Measurements from ENCODE around the gene RERE. TPM values are rescaled to one million over a fixed set of nuclear protein-coding genes. Genes with fewer than 3 reads are reported as not detected.

Gene RERE
- polyA plus RNA-seq, 6 donors from 2014 or later = 10.7 to 50.1 (median 22.3) TPM

GRCh38 chr1:8651236-8651890 is 166.1 kb downstream of the RERE start:
- Mint-ChIP-seq H3K4me3 (peak overlapping the region in 5 of 8 donors; percentile 27 to 62 (median 42)), H3K4me1 (peaks cover 53 to 80% (median 54%) of the 10 kb centered on the region in 3 donors), H3K9me3 (no peaks in the 10 kb centered on the region), H3K36me3 (peaks cover 10 to 16% of the 10 kb centered on the region in 2 donors), H3K27me3 (no peaks in the 10 kb centered on the region), H3K27ac (peak overlapping the region; percentile 47 to 87 (median 80))
- DNase-seq = no peak
- ATAC-seq (ENCODE audit: low read depth in 2 of 2) = peak; percentile 71 to 73

GRCh38 chr1:8649875-8650274 is 167.6 kb downstream of the RERE start:
- Mint-ChIP-seq H3K4me1 (peaks cover 58 to 86% (median 68%) of the 10 kb centered on the region in 3 donors), H3K4me3 (peak overlapping the region in 3 of 8 donors; percentile 1 to 32 (median 27)), H3K27me3 (no peaks in the 10 kb centered on the region), H3K9me3 (no peaks in the 10 kb centered on the region), H3K36me3 (peaks cover 0 to 9% of the 10 kb centered on the region in 2 donors), H3K27ac (peak overlapping the region in 2 of 6 donors; percentile 63 to 78)
- DNase-seq = no peak
- no peak for ATAC-seq (ENCODE audit: low read depth in 2 of 2)

DNA sequence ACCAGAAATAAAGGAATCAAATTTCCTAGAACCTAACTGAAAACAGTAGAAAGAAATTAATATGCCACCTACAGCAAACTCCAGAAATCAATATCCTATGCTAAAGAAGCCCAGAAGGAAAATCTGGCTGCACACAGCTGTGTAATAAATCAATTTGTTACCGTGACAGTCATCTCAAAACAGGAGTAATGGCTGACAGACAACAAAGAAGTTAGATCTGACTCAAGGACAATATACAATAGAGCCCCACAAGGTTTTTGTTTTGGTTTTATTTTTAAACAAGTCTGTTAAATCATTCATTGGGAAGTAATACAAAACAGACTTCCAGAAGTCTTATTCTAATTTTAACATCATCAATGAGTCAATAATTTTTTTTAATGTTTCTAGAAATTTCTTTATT is 168.4 kb downstream of the RERE start:
- H3K27me3 Mint-ChIP-seq = no peaks in the 10 kb centered on the region
- peaks cover 64 to 86% (median 69%) of the 10 kb centered on the region in 3 donors for H3K4me1 Mint-ChIP-seq
- H3K36me3 Mint-ChIP-seq = peaks cover 0 to 9% of the 10 kb centered on the region in 2 donors
- no peak overlapping the region for H3K4me3 Mint-ChIP-seq
- no peak for DNase-seq
- H3K9me3 Mint-ChIP-seq = no peaks in the 10 kb centered on the region
- H3K27ac Mint-ChIP-seq = peak overlapping the region in 1 of 6 donors; percentile 28
- ATAC-seq (ENCODE audit: low read depth in 2 of 2) = no peak

GRCh38 chr1:8646996-8647395 is 170.4 kb downstream of the RERE start:
- ATAC-seq (ENCODE audit: low read depth in 2 of 2) (no peak), DNase-seq (no peak)
- Mint-ChIP-seq H3K27me3 (no peaks in the 10 kb centered on the region), H3K27ac (peak overlapping the region in 3 of 6 donors; percentile 69 to 79 (median 76)), H3K9me3 (no peaks in the 10 kb centered on the region), H3K4me1 (peaks cover 62 to 78% (median 64%) of the 10 kb centered on the region in 3 donors), H3K4me3 (peak overlapping the region in 1 of 8 donors; percentile 22), H3K36me3 (peaks cover 0 to 4% of the 10 kb centered on the region in 2 donors)

GRCh38 chr1:8646189-8646588 is 171.3 kb downstream of the RERE start:
- no peak for ATAC-seq (ENCODE audit: low read depth in 2 of 2)
- Mint-ChIP-seq H3K27ac (peak overlapping the region; percentile 12 to 76 (median 58)), H3K36me3 (peaks cover 0 to 4% of the 10 kb centered on the region in 2 donors), H3K4me1 (peaks cover 56 to 70% (median 57%) of the 10 kb centered on the region in 3 donors), H3K27me3 (no peaks in the 10 kb centered on the region), H3K9me3 (no peaks in the 10 kb centered on the region), H3K4me3 (peak overlapping the region in 2 of 8 donors; percentile 12 to 20)
- DNase-seq = no peak

GRCh38 chr1:8643542-8644536 is 173.6 kb downstream of the RERE start:
- H3K4me1 Mint-ChIP-seq = peaks cover 52 to 59% (median 56%) of the 10 kb centered on the region in 3 donors
- peak overlapping the region; percentile 35 to 96 (median 73) for H3K27ac Mint-ChIP-seq
- H3K9me3 Mint-ChIP-seq = no peaks in the 10 kb centered on the region
- peak; percentile 68 for DNase-seq
- H3K36me3 Mint-ChIP-seq = no peaks in the 10 kb centered on the region
- H3K4me3 Mint-ChIP-seq = peak overlapping the region in 5 of 8 donors; percentile 21 to 74 (median 46)
- peak; percentile 100 for ATAC-seq (ENCODE audit: low read depth in 2 of 2)
- H3K27me3 Mint-ChIP-seq = no peaks in the 10 kb centered on the region

DNA sequence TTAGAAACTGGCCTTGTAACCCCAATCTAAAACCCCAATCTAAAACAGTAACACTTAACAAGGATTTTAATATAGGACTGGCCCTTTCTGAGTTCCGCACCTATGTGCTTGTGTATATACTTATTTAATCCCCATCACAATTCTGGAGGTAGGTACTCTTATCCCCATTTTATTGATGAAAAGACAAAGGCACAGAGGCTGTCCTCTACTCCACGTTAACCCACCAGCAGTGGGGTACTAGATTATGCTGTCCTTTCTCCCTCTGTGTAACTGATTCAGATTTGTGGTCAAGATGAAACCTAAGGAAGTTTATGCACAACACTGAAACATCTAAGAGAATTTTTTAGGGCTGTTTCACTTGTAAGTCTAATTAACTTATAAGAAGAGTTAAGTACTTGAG is 175.3 kb downstream of the RERE start:
- no peaks in the 10 kb centered on the region for H3K27me3 Mint-ChIP-seq
- H3K36me3 Mint-ChIP-seq = no peaks in the 10 kb centered on the region
- DNase-seq (no peak), ATAC-seq (ENCODE audit: low read depth in 2 of 2) (no peak)
- H3K4me1 Mint-ChIP-seq = peaks cover 41 to 49% (median 49%) of the 10 kb centered on the region in 3 donors
- peak overlapping the region in 1 of 6 donors; percentile 76 for H3K27ac Mint-ChIP-seq
- H3K4me3 Mint-ChIP-seq = peak overlapping the region in 1 of 8 donors; percentile 33
- H3K9me3 Mint-ChIP-seq = no peaks in the 10 kb centered on the region

DNA sequence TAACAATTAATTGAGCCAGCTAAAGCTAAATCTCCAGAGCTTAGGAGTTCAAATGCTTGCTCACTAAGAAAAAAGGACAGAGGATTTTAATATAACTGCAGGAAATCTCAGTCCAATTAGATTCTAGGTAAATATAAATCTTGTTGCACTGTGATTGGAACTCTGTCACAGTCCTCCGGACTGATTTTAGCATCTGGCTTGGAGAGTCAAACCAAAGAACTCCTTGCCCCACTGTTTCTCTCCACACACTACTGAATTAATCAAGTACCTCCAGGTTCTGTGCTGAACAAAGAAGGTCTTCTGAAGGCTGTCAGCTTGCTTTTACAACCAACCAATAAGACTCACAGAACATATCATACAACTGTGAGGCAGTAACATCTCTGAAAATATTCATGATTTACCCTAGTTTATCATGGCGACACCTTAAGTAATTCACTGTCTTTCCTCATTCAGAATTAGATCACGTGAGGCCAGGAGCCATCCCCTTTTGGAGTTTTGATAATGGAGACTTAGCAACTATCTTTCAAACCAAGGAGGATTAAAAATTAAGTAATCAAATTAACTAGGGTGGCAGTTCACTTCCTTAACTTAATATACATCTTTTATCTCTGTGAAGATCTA is 176.0 kb downstream of the RERE start:
- DNase-seq = no peak
- H3K4me1 Mint-ChIP-seq = peaks cover 35 to 44% (median 42%) of the 10 kb centered on the region in 3 donors
- H3K27me3 Mint-ChIP-seq = no peaks in the 10 kb centered on the region
- H3K36me3 Mint-ChIP-seq = no peaks in the 10 kb centered on the region
- peak overlapping the region in 2 of 6 donors; percentile 76 to 79 for H3K27ac Mint-ChIP-seq
- H3K4me3 Mint-ChIP-seq = no peak overlapping the region
- no peaks in the 10 kb centered on the region for H3K9me3 Mint-ChIP-seq
- ATAC-seq (ENCODE audit: low read depth in 2 of 2) = no peak

GRCh38 chr1:8640950-8641349 is 176.5 kb downstream of the RERE start:
- H3K4me3 Mint-ChIP-seq = no peak overlapping the region
- DNase-seq (no peak), ATAC-seq (ENCODE audit: low read depth in 2 of 2) (no peak)
- H3K27me3 Mint-ChIP-seq = no peaks in the 10 kb centered on the region
- peaks cover 32 to 40% (median 38%) of the 10 kb centered on the region in 3 donors for H3K4me1 Mint-ChIP-seq
- no peaks in the 10 kb centered on the region for H3K9me3 Mint-ChIP-seq
- H3K27ac Mint-ChIP-seq = peak overlapping the region in 2 of 6 donors; percentile 76 to 79
- H3K36me3 Mint-ChIP-seq = no peaks in the 10 kb centered on the region

DNA sequence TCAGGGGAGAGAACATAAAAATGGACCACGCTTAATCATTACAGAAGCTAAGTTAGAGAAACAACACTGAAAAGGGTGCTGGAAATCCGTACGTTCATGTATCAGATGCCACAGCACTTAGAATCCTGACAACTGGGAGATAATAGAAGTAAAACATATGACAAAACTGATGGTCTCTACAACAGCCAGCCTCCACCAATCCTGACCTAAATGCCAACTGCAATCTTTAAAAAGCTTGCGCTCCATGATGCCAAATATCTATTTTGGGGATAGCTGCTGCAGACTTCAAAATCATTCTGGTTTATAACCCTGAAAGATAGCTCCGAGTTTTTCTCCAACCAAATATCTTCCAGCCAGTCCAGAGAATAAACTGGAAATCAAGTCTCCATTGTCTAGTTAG is 178.3 kb downstream of the RERE start:
- no peak overlapping the region for H3K4me3 Mint-ChIP-seq

GRCh38 chr1:8633741-8634501 is 183.5 kb downstream of the RERE start:
- Mint-ChIP-seq H3K4me3 (peak overlapping the region; percentile 10 to 67 (median 39)), H3K27ac (peak overlapping the region; percentile 40 to 90 (median 75)), H3K27me3 (no peaks in the 10 kb centered on the region), H3K9me3 (no peaks in the 10 kb centered on the region), H3K4me1 (peaks cover 50 to 72% (median 56%) of the 10 kb centered on the region in 3 donors), H3K36me3 (no peaks in the 10 kb centered on the region)
- no peak for ATAC-seq (ENCODE audit: low read depth in 2 of 2)
- no peak for DNase-seq

More for the DNA sequence above, 178.3 kb downstream of the RERE start:
- H3K4me1 Mint-ChIP-seq = peaks cover 27 to 37% (median 34%) of the 10 kb centered on the region in 3 donors
- peak overlapping the region in 1 of 6 donors; percentile 84 for H3K27ac Mint-ChIP-seq
- ATAC-seq (ENCODE audit: low read depth in 2 of 2) (no peak), DNase-seq (no peak)
- no peaks in the 10 kb centered on the region for H3K9me3 Mint-ChIP-seq
- H3K36me3 Mint-ChIP-seq = no peaks in the 10 kb centered on the region
- no peaks in the 10 kb centered on the region for H3K27me3 Mint-ChIP-seq

DNA sequence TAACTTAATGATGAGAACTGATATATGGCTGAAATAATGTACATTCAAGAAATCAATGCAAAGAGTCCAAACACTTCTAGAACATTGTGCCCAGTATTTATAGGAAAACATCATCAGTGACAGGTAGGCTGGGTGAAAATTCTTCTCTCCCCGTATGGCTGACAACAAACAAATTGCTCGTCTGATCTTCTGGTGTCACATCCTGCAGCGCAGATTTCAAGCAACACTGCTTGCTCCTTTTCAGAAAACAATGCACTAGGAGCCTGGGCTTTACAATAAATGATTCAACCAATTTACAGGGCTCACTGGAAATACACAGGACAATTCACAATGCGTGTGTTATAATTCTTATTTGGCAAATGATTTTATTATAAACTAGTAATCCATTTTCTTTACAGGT is 185.3 kb downstream of the RERE start:
- no peak for ATAC-seq (ENCODE audit: low read depth in 2 of 2)
- no peak for DNase-seq
- Mint-ChIP-seq H3K9me3 (no peaks in the 10 kb centered on the region), H3K27me3 (no peaks in the 10 kb centered on the region), H3K27ac (peak overlapping the region in 4 of 6 donors; percentile 0 to 90 (median 64)), H3K36me3 (no peaks in the 10 kb centered on the region), H3K4me1 (peaks cover 57 to 83% (median 69%) of the 10 kb centered on the region in 3 donors), H3K4me3 (peak overlapping the region in 1 of 8 donors; percentile 52)

Data from naive B cell (primary cell).